SK-N-SH treated with all-trans-retinoic acid at 6 μM for 48 hours (cell line): Measurements from ENCODE around the gene MAML2.

Experiments
- ARNTL ChIP-seq: fragments of 450-650 bp; formaldehyde crosslinking; IDR thresholded peaks from 2 replicates; pipeline ENCODE4 v1.5.0; 2020; ENCODE audit warnings: low read depth, mild to moderate bottlenecking, moderate library complexity, borderline replicate concordance
- CREB5 ChIP-seq: fragments of 250-450 bp; sonication (Bioruptor Pico); IDR thresholded peaks from 2 replicates; pipeline ENCODE4 v1.5.1; 2020; ENCODE audit warnings: low read depth, mild to moderate bottlenecking, moderate library complexity
- ESRRG ChIP-seq: fragments of 250-450 bp; sonication (Bioruptor Pico); IDR thresholded peaks from 2 replicates; pipeline ENCODE4 v1.6.1; 2021; ENCODE audit warnings: mild to moderate bottlenecking
- OSR1 ChIP-seq: fragments of 250-450 bp; sonication (Bioruptor Pico); IDR thresholded peaks from 2 replicates; pipeline ENCODE4 v1.8.0; 2022; ENCODE audit warnings: moderate library complexity, mild to moderate bottlenecking, inconsistent platforms
- RARB ChIP-seq: fragments of 250-450 bp; sonication (Bioruptor Pico); IDR thresholded peaks from 2 replicates; pipeline ENCODE4 v1.8.0; 2021; ENCODE audit warnings: mild to moderate bottlenecking, moderate library complexity
- SNAI2 ChIP-seq: fragments of 250-450 bp; sonication (Bioruptor Pico); IDR thresholded peaks from 2 replicates; pipeline ENCODE4 v1.5.0; 2020; ENCODE audit warnings: mild to moderate bottlenecking, moderate library complexity
- TCF4 ChIP-seq: fragments of 250-450 bp; sonication (Bioruptor Pico); IDR thresholded peaks from 2 replicates; pipeline ENCODE4 v1.8.0; 2021; ENCODE audit warnings: mild to moderate bottlenecking, moderate library complexity, borderline replicate concordance
- TOX ChIP-seq: fragments of 250-450 bp; sonication (Bioruptor Pico); IDR thresholded peaks from 2 replicates; pipeline ENCODE4 v1.8.0; 2021; ENCODE audit warnings: mild to moderate bottlenecking, moderate library complexity, borderline replicate concordance
- ZC3H10 ChIP-seq: fragments of 250-450 bp; sonication (Bioruptor Pico); IDR thresholded peaks from 2 replicates; pipeline ENCODE4 v1.5.1; 2021; ENCODE audit warnings: mild to moderate bottlenecking, moderate library complexity
- ZFP30 ChIP-seq: fragments of 450-650 bp; formaldehyde crosslinking; IDR thresholded peaks from 2 replicates; pipeline ENCODE4 v1.5.0; 2022; ENCODE audit warnings: mild to moderate bottlenecking, moderate library complexity
- ZNF8 ChIP-seq: fragments of 450-650 bp; formaldehyde crosslinking; IDR thresholded peaks from 2 replicates; pipeline ENCODE4 v1.5.0; 2020; ENCODE audit warnings: mild to moderate bottlenecking, moderate library complexity
- TF ChIP-seq, protein P1 (sequence below): fragments of 250-450 bp; sonication (Bioruptor Pico); IDR thresholded peaks from 2 replicates; pipeline ENCODE4 v1.8.0; 2021; ENCODE audit warnings: low read depth, mild to moderate bottlenecking, moderate library complexity, borderline replicate concordance
- TF ChIP-seq, protein P2 (sequence below): fragments of 250-450 bp; sonication (Bioruptor Pico); IDR thresholded peaks from 2 replicates; pipeline ENCODE4 v1.5.0; 2020; ENCODE audit warnings: mild to moderate bottlenecking, moderate library complexity

DNA sequence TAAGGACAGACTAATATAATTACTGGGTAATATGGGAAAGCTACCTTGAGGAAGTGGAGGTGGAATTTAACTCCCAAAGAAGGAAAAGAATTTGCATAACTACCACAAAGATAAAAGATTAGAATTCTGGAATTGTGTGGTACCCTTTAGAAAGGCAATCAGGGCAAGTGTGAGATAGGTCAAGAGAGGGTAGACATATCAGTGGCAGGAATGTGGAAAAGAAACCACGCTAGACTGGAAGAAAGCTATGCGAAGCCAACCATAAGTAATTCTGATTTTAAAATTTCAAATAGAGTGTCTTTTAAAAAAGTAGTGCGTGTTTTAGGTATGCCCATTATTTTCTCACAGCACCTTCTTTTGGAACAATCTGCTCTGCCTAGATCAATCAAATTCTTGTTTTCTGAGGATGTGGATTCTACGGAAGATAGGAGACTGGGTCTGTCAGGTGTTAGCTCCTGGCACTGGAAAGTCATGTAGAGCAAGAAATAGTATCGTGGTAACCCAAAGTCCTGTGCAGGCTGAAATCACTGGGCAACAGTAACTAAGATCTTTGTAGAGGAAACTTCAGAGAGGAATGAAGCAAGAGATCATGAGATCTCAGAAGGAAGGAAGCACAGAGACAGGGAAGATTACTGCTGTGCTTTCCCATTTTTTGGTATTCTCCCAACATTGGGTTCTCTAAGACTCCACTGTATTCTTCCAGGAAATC is 307.8 kb downstream of the MAML2 start:
- no peak for TF ChIP-seq ESRRG (CRISPR knock-in tag)
- no peak for TF ChIP-seq SNAI2
- no peak for TF ChIP-seq ZNF8
- TF ChIP-seq RARB (CRISPR knock-in tag) = no peak
- TF ChIP-seq CREB5 (CRISPR knock-in tag) = no peak
- no peak for TF ChIP-seq OSR1
- TF ChIP-seq TOX (CRISPR knock-in tag) = no peak
- TF ChIP-seq, protein P1, sequence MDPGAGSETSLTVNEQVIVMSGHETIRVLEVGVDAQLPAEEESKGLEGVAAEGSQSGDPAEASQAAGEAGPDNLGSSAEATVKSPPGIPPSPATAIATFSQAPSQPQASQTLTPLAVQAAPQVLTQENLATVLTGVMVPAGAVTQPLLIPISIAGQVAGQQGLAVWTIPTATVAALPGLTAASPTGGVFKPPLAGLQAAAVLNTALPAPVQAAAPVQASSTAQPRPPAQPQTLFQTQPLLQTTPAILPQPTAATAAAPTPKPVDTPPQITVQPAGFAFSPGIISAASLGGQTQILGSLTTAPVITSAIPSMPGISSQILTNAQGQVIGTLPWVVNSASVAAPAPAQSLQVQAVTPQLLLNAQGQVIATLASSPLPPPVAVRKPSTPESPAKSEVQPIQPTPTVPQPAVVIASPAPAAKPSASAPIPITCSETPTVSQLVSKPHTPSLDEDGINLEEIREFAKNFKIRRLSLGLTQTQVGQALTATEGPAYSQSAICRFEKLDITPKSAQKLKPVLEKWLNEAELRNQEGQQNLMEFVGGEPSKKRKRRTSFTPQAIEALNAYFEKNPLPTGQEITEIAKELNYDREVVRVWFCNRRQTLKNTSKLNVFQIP (CRISPR knock-in tag) = no peak
- TF ChIP-seq ARNTL (CRISPR knock-in tag) = no peak
- TF ChIP-seq, protein P2, sequence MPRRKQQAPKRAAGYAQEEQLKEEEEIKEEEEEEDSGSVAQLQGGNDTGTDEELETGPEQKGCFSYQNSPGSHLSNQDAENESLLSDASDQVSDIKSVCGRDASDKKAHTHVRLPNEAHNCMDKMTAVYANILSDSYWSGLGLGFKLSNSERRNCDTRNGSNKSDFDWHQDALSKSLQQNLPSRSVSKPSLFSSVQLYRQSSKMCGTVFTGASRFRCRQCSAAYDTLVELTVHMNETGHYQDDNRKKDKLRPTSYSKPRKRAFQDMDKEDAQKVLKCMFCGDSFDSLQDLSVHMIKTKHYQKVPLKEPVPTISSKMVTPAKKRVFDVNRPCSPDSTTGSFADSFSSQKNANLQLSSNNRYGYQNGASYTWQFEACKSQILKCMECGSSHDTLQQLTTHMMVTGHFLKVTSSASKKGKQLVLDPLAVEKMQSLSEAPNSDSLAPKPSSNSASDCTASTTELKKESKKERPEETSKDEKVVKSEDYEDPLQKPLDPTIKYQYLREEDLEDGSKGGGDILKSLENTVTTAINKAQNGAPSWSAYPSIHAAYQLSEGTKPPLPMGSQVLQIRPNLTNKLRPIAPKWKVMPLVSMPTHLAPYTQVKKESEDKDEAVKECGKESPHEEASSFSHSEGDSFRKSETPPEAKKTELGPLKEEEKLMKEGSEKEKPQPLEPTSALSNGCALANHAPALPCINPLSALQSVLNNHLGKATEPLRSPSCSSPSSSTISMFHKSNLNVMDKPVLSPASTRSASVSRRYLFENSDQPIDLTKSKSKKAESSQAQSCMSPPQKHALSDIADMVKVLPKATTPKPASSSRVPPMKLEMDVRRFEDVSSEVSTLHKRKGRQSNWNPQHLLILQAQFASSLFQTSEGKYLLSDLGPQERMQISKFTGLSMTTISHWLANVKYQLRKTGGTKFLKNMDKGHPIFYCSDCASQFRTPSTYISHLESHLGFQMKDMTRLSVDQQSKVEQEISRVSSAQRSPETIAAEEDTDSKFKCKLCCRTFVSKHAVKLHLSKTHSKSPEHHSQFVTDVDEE (CRISPR knock-in tag) = no peak
- no peak for TF ChIP-seq ZC3H10 (CRISPR knock-in tag)
- TF ChIP-seq ZFP30 (CRISPR knock-in tag) = no peak
- no peak for TF ChIP-seq TCF4
